HG03064 (cell line): ENCODE results near the gene ITGB2.
"Not testable (repeated sequence)": the region's sequence is repeated elsewhere in the genome, so short reads cannot be mapped to it uniquely, and the experiment has no call there.

Source experiments
- ATAC-seq: cut with Tn5 transposase; IDR thresholded peaks from one replicate; pipeline ENCODE4 v1.9.1; 2021; ENCODE audit warnings: low read depth; ENCODE audit not compliant: unreplicated experiment

ITGB2 gene

GRCh38 chr21:44927587-44928461, 7.1 kb upstream of the ITGB2 start:
- ATAC-seq = no peak

DNA sequence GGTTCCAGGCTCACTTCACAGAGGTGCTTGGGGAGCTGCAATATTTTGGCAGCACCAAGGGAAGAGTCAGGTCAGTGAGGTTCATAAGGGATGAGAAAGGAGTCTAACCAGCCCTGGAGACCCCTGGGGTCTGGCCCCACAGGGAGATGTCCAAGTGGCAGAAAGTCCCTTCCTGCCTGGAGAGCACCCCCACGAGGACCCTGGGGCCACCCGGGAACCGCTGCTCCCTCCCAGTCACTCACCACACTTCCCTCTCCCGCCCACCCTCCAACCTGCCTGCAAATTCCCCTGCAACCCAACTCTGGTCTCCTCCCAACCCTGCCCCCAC, 6.5 kb upstream of the ITGB2 start:
- ATAC-seq = no peak

DNA sequence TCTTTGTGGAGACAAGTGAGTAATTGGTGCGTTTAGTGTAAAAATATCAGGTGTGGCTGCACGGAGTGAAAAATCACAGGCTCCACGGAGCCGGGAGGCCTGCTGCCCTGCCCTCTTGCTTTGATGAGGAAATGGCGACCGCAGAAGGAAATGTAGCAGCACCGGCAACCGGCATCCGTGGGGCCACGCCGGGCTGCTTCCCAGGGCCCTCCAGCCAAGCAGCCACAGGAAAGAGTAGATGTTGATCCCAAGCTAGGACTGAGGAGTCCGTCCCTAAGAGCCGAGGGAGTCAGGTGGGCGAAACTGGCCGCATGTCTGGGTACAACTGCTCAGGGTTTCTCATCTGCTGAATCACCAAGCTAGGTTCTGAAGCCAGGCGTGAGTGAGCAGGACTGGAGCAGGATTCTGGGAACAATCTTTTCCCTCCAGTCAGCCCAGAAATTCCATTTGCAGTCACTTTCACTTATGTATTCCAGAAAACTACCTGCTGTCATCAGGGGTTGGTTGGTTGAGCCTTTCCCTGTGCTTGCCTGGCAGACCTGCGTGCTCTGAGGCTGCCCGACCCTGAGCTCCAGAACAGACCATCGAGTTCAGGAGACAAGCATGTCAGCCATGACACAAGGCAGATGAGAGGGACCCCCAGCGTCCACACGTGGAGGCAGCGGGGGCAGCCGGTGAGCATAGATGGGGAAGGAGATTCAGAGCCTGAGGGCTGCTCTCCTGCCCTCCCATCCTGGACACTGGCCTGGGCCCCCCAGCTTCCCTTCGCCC, 5.8 kb upstream of the ITGB2 start:
- ATAC-seq = no peak

DNA sequence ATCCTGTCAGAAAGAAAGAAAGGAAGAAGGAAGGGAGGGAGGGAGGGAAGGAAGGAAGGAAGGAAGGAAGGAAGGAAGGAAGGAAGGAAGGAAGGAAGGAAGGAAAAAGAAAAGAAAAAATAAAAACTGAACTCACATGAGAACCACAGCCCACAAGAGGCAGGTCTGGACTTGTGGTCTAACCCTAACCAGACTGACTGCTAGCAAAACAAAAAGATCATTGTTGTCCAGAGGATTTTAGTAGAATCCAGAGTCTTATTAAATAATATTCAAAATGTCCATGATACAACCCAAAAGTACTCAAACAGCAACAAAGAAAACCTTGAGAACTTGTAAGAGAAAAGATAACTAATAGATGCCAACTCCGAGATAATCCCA, 4.7 kb upstream of the ITGB2 start:
- no peak for ATAC-seq

GRCh38 chr21:44924606-44925377, 4.1 kb upstream of the ITGB2 start:
- ATAC-seq = no peak

GRCh38 chr21:44923480-44924084, 2.9 kb upstream of the ITGB2 start:
- no peak for ATAC-seq

DNA sequence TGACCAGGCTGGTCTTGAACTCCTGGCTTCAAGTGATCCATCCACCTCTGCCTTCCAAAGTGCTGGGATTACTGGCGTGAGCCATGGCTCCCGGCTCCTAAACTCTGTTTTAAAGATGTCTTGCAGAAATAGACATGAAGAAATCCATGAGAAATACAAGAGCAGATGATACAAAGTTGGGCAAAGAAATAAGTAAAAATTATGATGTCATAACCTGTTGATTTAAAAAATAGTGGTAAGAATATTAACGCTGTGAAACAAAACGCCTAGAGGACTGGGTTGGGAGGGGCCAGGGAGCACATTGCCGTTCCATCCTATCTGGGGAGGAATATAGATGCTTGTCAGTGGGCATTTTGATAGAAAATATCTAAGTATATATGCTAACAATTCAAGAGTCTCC, 1.2 kb upstream of the ITGB2 start:
- no peak for ATAC-seq

- no peak for ATAC-seq
These were observed 596 bp downstream of the ITGB2 start for GRCh38 chr21:44919913-44920693.

GRCh38 chr21:44919111-44919912, 1.4 kb downstream of the ITGB2 start:
- no peak for ATAC-seq

DNA sequence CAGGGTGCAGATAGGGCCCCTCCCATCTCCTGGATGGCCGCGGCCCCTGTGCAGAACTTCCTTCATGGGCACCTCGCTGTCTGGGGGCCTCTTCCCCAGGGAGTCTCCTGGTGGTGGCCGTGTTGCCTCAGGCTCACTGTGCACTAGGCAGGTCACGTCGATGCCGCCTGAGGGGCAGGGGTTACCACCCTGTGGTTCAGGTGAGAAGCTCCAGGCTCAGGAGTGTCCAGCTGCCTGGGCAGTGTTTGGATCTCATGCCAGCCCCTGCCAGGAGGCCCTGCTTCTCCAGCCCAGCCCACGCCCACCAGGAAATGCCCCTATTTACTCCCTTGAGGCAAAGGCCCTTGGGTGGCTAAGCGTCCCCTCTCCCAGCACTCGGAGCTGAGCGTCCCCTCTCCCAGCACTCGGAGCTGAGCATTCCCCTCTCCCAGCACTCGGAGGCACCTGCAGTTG, 2.1 kb downstream of the ITGB2 start:
- ATAC-seq = no peak

- ATAC-seq = no peak
These were observed 2.6 kb downstream of the ITGB2 start for GRCh38 chr21:44918107-44918470.

DNA sequence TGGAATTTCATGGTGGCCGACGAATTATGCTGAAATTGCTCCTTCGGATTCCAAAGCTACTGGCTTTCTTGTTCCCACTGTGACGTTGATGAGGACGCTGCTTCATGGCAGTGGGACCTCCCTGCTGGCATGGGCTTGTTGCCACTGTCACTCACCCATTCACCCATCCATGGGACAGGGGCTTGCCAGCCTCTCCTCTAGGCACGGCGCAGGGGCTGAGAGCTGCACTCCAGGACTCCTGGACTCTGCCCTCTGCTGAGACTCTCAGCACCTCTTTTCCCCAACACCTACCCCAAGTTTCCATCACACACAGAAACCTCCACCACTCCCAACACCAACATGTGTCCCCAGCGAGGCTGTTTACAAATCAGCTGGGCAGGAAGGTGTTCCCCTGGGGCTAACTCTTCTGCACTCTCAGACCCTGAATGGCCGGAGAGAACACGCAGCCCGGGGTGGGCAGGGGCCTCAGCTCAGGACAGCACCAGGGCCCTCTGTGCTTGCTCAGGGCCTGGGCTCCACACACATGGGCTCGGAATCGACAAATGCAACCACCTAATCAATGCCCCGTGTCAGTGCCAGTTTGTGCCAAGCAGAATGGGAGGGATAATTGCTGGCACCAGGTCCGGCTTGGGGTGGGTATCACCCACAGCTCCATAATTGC, 3.1 kb downstream of the ITGB2 start:
- ATAC-seq = no peak

DNA sequence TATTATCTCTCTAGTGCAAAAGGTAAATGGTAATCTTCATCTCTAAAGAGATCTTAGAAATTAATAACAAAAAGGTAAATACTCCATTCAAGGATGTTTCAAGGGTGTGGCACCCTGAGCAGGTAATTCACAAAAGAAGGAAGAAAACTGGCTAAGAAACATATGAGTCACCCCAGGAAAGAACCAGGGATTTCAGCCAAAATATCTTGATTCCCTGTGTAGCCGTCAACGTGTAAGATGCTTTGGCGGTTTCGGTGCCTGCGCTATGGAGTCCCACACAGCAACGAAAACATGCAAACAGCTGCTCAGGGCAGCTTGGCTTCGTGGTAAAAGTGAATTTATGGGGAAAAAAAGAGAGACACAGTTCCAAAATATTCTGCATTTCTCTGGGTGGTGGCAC, 3.7 kb downstream of the ITGB2 start:
- no peak for ATAC-seq

DNA sequence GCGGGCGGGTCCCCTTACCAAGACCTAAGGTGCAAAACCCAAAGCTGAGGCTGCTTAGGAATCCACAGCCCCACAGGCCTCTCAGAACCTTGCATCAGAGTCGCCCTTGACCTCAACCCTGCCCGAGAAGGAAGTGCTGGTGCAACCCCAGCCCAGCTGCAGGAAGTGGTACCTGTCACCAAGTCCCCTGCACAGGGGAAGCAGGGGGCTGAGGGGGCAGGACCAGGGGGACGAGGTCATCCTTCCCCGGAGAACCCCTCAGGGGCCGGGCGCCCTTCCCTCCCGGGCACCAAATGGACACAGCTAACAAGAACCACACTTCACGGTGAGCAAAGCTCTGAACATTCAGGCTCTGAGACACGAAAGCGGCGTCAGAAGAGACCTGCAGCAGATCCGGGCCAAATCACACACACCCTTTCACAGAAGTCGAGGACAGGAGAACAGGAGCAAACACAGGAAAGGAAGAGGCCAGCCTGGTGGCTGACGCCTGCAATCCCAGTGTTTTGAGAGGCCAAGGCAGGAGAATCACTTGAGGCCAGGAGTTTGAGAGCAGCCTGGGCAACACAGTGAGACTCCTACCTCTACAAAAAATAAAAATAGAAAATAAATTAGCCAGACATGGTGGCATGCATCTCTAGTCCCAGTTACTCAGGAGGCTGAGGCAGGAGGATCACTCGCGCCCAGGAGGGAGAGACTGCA, 6.4 kb downstream of the ITGB2 start:
- ATAC-seq = no peak

DNA sequence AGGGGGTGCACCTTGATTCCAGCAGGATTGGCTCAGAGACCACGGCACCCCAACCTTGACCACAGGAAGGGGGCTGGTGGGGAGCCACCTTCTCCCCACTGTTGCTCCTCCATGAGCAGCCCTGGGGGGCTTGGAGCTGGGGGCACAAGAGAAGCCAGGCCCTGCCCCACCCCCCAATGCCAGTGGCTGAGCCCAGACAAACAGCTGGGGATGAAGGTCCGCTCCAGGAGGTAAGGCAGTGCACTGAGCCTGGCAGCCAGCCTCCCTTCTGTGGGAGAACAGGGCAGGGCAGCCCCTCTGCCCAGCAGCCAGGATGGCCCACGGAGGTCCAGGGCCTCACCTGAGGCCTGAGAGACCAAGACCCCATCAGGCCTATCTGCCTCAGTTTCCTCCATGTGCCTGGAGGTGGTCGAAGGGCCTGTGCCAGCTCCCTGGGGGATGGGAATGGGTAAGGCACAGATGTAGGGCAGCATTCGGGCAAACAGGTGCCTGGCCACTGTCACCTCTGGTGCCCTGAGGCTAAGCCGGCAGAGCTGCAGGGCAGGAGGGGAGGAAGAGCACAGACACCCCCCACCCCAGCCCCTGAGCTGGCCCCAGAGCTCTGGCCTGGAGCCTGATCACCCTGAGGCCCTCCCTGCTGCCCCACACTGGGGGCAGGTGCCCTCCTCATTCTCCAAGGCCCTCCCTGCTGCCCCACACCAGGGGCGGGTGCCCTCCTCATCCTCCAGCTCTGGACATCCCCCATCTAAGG, 7.1 kb downstream of the ITGB2 start:
- ATAC-seq = no peak

- not testable (repeated sequence) for ATAC-seq
These were observed 7.9 kb downstream of the ITGB2 start for GRCh38 chr21:44912506-44913412.

DNA sequence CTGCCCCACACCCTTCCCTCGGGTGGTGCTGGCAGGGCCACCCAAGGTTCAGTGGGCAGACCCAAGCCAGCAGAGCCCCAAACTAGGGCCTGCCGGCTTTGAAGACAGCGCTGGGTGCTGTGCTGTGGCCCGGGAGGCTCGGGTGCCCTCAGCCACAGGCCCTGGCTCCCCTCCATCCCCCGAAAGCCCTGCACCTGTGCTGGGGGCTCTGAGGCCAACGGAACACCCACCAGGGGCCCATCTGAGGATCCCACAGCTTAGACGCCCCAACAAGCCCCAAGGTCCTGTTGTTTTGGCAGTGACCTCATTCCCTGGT, 8.6 kb downstream of the ITGB2 start:
- ATAC-seq = no peak
